A673 (cell line): Measurements from ENCODE around the gene PRKCH. TPM values are rescaled to one million over a fixed set of nuclear protein-coding genes. Genes with fewer than 3 reads are reported as not detected.

Source experiments
- BruUV-seq: library from RNA; stranded (reverse); fragments of 400-500 nt; replicated peaks from 2 replicates; lab custom pipeline; 2021; lab: Mats Ljungman, UMichigan
- CTCF ChIA-PET: fragments of 300-600 bp; sonication (Branson Sonifier 250); formaldehyde crosslinking; loops from one replicate; lab custom pipeline; 2022; ENCODE audit warnings: antibody characterized with exemption; lab: Charles Lee
- POLR2A ChIA-PET: fragments of 300-600 bp; sonication (Branson Sonifier 250); formaldehyde crosslinking; loops from one replicate; lab custom pipeline; 2022; ENCODE audit warnings: antibody characterized with exemption; ENCODE audit not compliant: low non-redundant PET; lab: Charles Lee
- DNase-seq: peaks from one replicate; pipeline ENCODE4 v3.0.0-alpha.2; 2015; ENCODE audit warnings: low spot score
- H3K27ac ChIP-seq: fragments of 200-600 bp; sonication (generic); 2 replicates; pipeline ENCODE4 v1.5.1; 2016; ENCODE audit warnings: mixed run types, low read depth, mild to moderate bottlenecking, mixed read lengths, antibody characterized with exemption, low read length; ENCODE audit not compliant: poor library complexity, severe bottlenecking
- H3K27me3 ChIP-seq: fragments of 200-600 bp; sonication (generic); replicated peaks from 2 replicates; pipeline ENCODE4 v1.6.1; 2017; ENCODE audit warnings: mixed run types, low read depth, mild to moderate bottlenecking, mixed read lengths, antibody characterized with exemption, low read length; ENCODE audit not compliant: insufficient read depth, poor library complexity
- H3K36me3 ChIP-seq: fragments of 200-600 bp; sonication (generic); 2 replicates; pipeline ENCODE4 v1.6.1; 2016; ENCODE audit warnings: mixed run types, mild to moderate bottlenecking, mixed read lengths, antibody characterized with exemption, low read length; ENCODE audit not compliant: insufficient read depth, poor library complexity, severe bottlenecking
- H3K4me1 ChIP-seq: fragments of 200-600 bp; sonication (generic); 2 replicates; pipeline ENCODE4 v1.6.1; 2017; ENCODE audit warnings: mixed run types, mild to moderate bottlenecking, mixed read lengths, antibody characterized with exemption, low read length; ENCODE audit not compliant: insufficient read depth, poor library complexity, severe bottlenecking
- H3K4me3 ChIP-seq: fragments of 200-600 bp; sonication (generic); 2 replicates; pipeline ENCODE4 v1.5.1; 2016; ENCODE audit warnings: low read depth, mixed run types, mild to moderate bottlenecking, mixed read lengths, low read length; ENCODE audit not compliant: poor library complexity, severe bottlenecking
- H3K9me3 ChIP-seq: fragments of 200-600 bp; sonication (generic); 2 replicates; pipeline ENCODE4 v1.6.1; 2016; ENCODE audit warnings: mixed run types, low read depth, mild to moderate bottlenecking, mixed read lengths, antibody characterized with exemption, low read length; ENCODE audit not compliant: poor library complexity, severe bottlenecking
- EZH2 ChIP-seq: fragments of 200-600 bp; sonication (generic); IDR thresholded peaks from 2 replicates; pipeline ENCODE4 v1.6.1; 2017; ENCODE audit warnings: borderline replicate concordance, low read depth, mild to moderate bottlenecking, mixed read lengths, antibody characterized with exemption, low read length; ENCODE audit not compliant: poor library complexity, severe bottlenecking
- intact Hi-C: fragments of 100-400 bp; cut with micrococcal nuclease; formaldehyde crosslinking; loops from one replicate; pipeline ENCODE4 v1.10.0; 2022; ENCODE audit not compliant: unreplicated experiment
- total RNA-seq: library from RNA; stranded (reverse); gene quantifications from 2 replicates; pipeline ENCODE4 v1.2.3, GENCODE V29; 2021
- TF ChIP-seq, protein P1 (sequence below): fragments of 300-800, 200-600 bp; sonication (generic); conservative IDR thresholded peaks from 2 replicates; pipeline ENCODE4 v1.5.1; 2017; ENCODE audit warnings: low read depth, mild to moderate bottlenecking, antibody characterized with exemption, low read length, moderate library complexity, mixed read lengths

Gene PRKCH
- total RNA-seq, 1 experiment from 2014 or later, result 1.8 TPM

GRCh38 chr14:61574514-61574807, 253.1 kb downstream of the PRKCH start:
- ChIA-PET POLR2A (no interaction called here), CTCF (no interaction called here)
- TF ChIP-seq, protein P1, sequence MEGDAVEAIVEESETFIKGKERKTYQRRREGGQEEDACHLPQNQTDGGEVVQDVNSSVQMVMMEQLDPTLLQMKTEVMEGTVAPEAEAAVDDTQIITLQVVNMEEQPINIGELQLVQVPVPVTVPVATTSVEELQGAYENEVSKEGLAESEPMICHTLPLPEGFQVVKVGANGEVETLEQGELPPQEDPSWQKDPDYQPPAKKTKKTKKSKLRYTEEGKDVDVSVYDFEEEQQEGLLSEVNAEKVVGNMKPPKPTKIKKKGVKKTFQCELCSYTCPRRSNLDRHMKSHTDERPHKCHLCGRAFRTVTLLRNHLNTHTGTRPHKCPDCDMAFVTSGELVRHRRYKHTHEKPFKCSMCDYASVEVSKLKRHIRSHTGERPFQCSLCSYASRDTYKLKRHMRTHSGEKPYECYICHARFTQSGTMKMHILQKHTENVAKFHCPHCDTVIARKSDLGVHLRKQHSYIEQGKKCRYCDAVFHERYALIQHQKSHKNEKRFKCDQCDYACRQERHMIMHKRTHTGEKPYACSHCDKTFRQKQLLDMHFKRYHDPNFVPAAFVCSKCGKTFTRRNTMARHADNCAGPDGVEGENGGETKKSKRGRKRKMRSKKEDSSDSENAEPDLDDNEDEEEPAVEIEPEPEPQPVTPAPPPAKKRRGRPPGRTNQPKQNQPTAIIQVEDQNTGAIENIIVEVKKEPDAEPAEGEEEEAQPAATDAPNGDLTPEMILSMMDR, result no peak
- no peak for TF ChIP-seq EZH2
- no TSS peak for BruUV-seq
- DNase-seq, result no peak
- Histone ChIP-seq H3K27ac (no peak overlapping the region), H3K4me1 (peaks cover 16% of the 10 kb centered on the region), H3K9me3 (no peaks in the 10 kb centered on the region), H3K36me3 (no peaks in the 10 kb centered on the region), H3K4me3 (no peak overlapping the region), H3K27me3 (no peaks in the 10 kb centered on the region)
- intact Hi-C loops, result no loop called here

DNA sequence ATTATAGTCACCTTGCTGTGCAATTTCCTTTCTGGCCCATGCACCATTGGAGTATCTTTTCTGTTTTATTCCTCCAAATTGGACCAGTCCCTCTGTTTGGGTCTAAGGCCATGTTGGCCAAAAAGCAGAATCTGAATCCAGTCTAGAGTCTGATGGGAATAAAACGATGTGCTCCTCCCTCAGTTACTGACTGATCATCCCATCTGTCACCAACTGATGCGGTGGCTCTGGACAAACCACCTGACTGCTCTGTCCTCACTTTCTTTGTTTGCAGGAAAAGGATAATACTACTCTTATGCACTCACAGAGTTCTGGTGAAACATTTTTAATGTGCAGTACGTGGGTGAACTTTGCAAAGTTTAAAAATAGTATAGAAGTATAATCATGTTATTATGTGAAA, 253.7 kb downstream of the PRKCH start:
- Histone ChIP-seq H3K27me3 (no peaks in the 10 kb centered on the region), H3K4me1 (peaks cover 16% of the 10 kb centered on the region), H3K9me3 (no peaks in the 10 kb centered on the region), H3K27ac (no peak overlapping the region), H3K36me3 (no peaks in the 10 kb centered on the region), H3K4me3 (no peak overlapping the region)
- ChIA-PET CTCF (no interaction called here), POLR2A (no interaction called here)
- intact Hi-C loops, result no loop called here
- no peak for TF ChIP-seq EZH2
- TF ChIP-seq, protein P1, result no peak
- BruUV-seq, result no TSS peak
- DNase-seq, result no peak

- DNase-seq, result no peak
- H3K27ac ChIP-seq, result no peak overlapping the region
- H3K36me3 ChIP-seq, result no peaks in the 10 kb centered on the region
- no TSS peak for BruUV-seq
- no peak overlapping the region for H3K4me3 ChIP-seq
- H3K27me3 ChIP-seq, result no peaks in the 10 kb centered on the region
- intact Hi-C loops, result no loop called here
- peaks cover 16% of the 10 kb centered on the region for H3K4me1 ChIP-seq
- POLR2A ChIA-PET, result interaction anchor here (0.6 kb wide), 1 partner anchor 13 kb away, joined by 3 read pairs; no protein-coding TSS in a partner anchor
- CTCF ChIA-PET, result no interaction called here
- no peaks in the 10 kb centered on the region for H3K9me3 ChIP-seq
- no peak for TF ChIP-seq EZH2
- TF ChIP-seq, protein P1, result no peak
These were observed 254.3 kb downstream of the PRKCH start for GRCh38 chr14:61575551-61576150.
